ENCODE data around the gene ACAD10. TPM values are rescaled to one million over a fixed set of nuclear protein-coding genes. Genes with fewer than 3 reads are reported as not detected.

ACAD10 gene
- total RNA-seq, 1 experiment from 2014 or later = 25.3 TPM

DNA sequence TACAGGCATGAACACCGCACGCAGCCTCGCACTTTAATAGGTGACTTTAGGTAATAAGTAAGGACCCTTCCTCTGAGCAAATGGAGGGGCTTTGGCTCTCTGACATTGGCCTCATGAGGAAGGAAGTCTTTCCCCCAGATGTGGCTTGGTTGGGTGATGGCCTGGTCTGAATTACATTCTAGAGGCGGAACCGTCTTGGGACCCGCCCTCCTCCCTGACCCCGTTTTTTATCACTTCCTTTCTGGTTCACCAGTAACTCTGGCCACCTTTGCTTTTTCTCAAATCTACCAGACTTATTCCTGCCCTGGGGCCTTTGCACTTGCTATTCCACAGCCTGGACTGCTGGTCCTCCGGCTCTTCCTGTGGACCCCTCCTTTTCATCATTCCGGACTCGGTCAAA, 94.3 kb downstream of the ACAD10 start:
- H3K4me1 ChIP-seq (ENCODE audit: control insufficient read depth in 1 of 2, insufficient read depth in 2 of 2, low read length in 2 of 2) = no peaks in the 10 kb centered on the region
- H3K9me3 ChIP-seq (ENCODE audit: control insufficient read depth in 1 of 2, insufficient read depth in 1 of 2, low read depth in 1 of 2, low read length in 2 of 2) = peaks cover 0 to 6% of the 10 kb centered on the region in 2 experiments; a peak in 1 of 4 replicates
- no peak overlapping the region for H3K9ac ChIP-seq (ENCODE audit: low read length)
- H3K4me3 ChIP-seq (replicated peaks in 1 of 2; ENCODE audit: low read depth in 1 of 2, low read length in 2 of 2) = no peak overlapping the region
- no peak overlapping the region for H2AFZ ChIP-seq (ENCODE audit: low read depth, low read length, poor library complexity, severe bottlenecking)
- H3K27ac ChIP-seq (ENCODE audit: low read depth, low read length) = no peak overlapping the region
- POLR2A ChIA-PET = no interaction called here
- no peaks in the 10 kb centered on the region for H3K79me2 ChIP-seq (ENCODE audit: insufficient read depth, low read length)
- no peaks in the 10 kb centered on the region for H3K27me3 ChIP-seq (ENCODE audit: insufficient read depth, low read length)
- RAD21 ChIA-PET (ENCODE audit: low non-redundant PET in 1 of 2, low total read pairs in 2 of 2, uncharacterized antibody in 2 of 2, unreplicated experiment in 2 of 2) = no interaction called here
- peaks cover 0 to 8% of the 10 kb centered on the region in 2 experiments; a peak in 1 of 4 replicates for H3K36me3 ChIP-seq (ENCODE audit: control insufficient read depth in 1 of 2, insufficient read depth in 2 of 2, low read length in 2 of 2)
- CTCF ChIA-PET = no interaction called here
- DNase-seq (ENCODE audit: low read depth, low spot score) = no peak
- intact Hi-C loops (cut with micrococcal nuclease) = no loop called here
- no peaks in the 10 kb centered on the region for H3K9me2 ChIP-seq (ENCODE audit: insufficient read depth)
- H4K20me1 ChIP-seq (ENCODE audit: insufficient read depth) = no peaks in the 10 kb centered on the region
- no peak for ATAC-seq
- TF ChIP-seq TCF7L2 (IDR thresholded peaks at IDR 0.05; ENCODE audit: borderline replicate concordance, extremely low read depth, insufficient read depth, insufficient read length) (no peak), POLR2A (IDR thresholded peaks at IDR 0.05; ENCODE audit: borderline replicate concordance, extremely low read depth, insufficient read depth, insufficient read length) (no peak), FOSL1 (IDR thresholded peaks at IDR 0.05; ENCODE audit: low read depth) (no peak), ZNF274 (IDR thresholded peaks at IDR 0.05; ENCODE audit: low read depth, low read length) (no peak), ATF3 (IDR thresholded peaks at IDR 0.05) (no peak), ZBTB33 (IDR thresholded peaks at IDR 0.05; ENCODE audit: extremely low read depth, insufficient replicate concordance, low read length) (no peak), SIN3A (IDR thresholded peaks at IDR 0.05; ENCODE audit: low read depth) (no peak), SRF (IDR thresholded peaks at IDR 0.05; ENCODE audit: low read depth) (no peak), RAD21 (IDR thresholded peaks at IDR 0.05; ENCODE audit: low read depth) (no peak)
- BruUV-seq (replicated peaks) = no TSS peak
- H3K4me2 ChIP-seq (ENCODE audit: low read length) = no peak overlapping the region

Measured in HCT116 (cell line).